B cell (primary cell): ENCODE data around the gene ANKRD10. TPM values are rescaled to one million over a fixed set of nuclear protein-coding genes. Genes with fewer than 3 reads are reported as not detected.

Source experiments
- ATAC-seq: fragments of 200-7000 bp; cut with Tn5 transposase; one replicate; pipeline ENCODE4 v1.10.0; 2021; ENCODE audit warnings: low read depth, mild to moderate bottlenecking, moderate number of reproducible peaks, moderate library complexity
- CTCF ChIA-PET: fragments of 350-600 bp; sonication (Branson Sonifier 250); formaldehyde crosslinking; loops from one replicate; lab custom pipeline; 2021; ENCODE audit warnings: antibody characterized with exemption, inconsistent platforms; lab: Charles Lee
- POLR2A ChIA-PET: fragments of 350-600 bp; sonication (Branson Sonifier 250); formaldehyde crosslinking; loops from one replicate; lab custom pipeline; 2021; ENCODE audit warnings: antibody characterized with exemption; lab: Charles Lee
- DNase-seq: peaks from one replicate; pipeline ENCODE4 v3.0.0; 2013
- H2AFZ ChIP-seq: 2 replicates; pipeline ENCODE4 v1.6.1; 2012; ENCODE audit warnings: mild to moderate bottlenecking, low read depth, low read length; ENCODE audit not compliant: insufficient read depth, poor library complexity, severe bottlenecking
- H3K27ac ChIP-seq, 2 donors: 1 replicate in 1 of 2; 2 replicates in 1 of 2; pipeline ENCODE4 v1.5.1; 2012 to 2013; ENCODE audit warnings: low read length in 2 of 2, mild to moderate bottlenecking in 2 of 2, moderate library complexity in 1 of 2
- H3K27me3 ChIP-seq, 4 experiments: fragments of 200-600 bp in 1 of 4; sonication (generic) in 1 of 4; replicated peaks in 1 of 4; 1 replicate in 2 of 4; 2 replicates in 2 of 4; pipeline versions ENCODE4 v1.6.1 to v1.7.0; 2013 to 2016; ENCODE audit warnings: low read length in 3 of 4, mild to moderate bottlenecking in 2 of 4, mixed read lengths in 1 of 4, moderate library complexity in 1 of 4; ENCODE audit not compliant: insufficient read depth in 4 of 4, control insufficient read depth in 3 of 4; ENCODE audit errors: control extremely low read depth in 1 of 4
- H3K36me3 ChIP-seq, 2 experiments: replicated peaks in 1 of 2; 1 replicate in 1 of 2; 2 replicates in 1 of 2; pipeline versions ENCODE4 v1.6.1 to v1.7.1; 2013; ENCODE audit warnings: low read length in 1 of 2; ENCODE audit not compliant: insufficient read depth in 2 of 2, control insufficient read depth in 1 of 2; ENCODE audit errors: control extremely low read depth in 1 of 2, extremely low read depth in 1 of 2
- H3K4me1 ChIP-seq, 2 donors: fragments of 200-600 bp in 1 of 2; sonication (generic) in 1 of 2; 1 replicate in 1 of 2; 2 replicates in 1 of 2; pipeline versions ENCODE4 v1.5.1 to v1.6.1; 2013 to 2017; ENCODE audit warnings: low read length in 2 of 2; ENCODE audit not compliant: control insufficient read depth in 2 of 2, insufficient read depth in 2 of 2
- H3K4me2 ChIP-seq: replicated peaks from 2 replicates; pipeline ENCODE3; 2012; ENCODE audit warnings: mild to moderate bottlenecking, low read depth, low read length; ENCODE audit not compliant: poor library complexity, severe bottlenecking
- H3K4me3 ChIP-seq, 5 experiments: fragments of 200-600 bp in 1 of 5; sonication (generic) in 1 of 5; 1 replicate in 3 of 5; 2 replicates in 2 of 5; pipeline versions ENCODE4 v1.5.1 to v1.7.0; 2011 to 2016; ENCODE audit warnings: low read length in 4 of 5, mild to moderate bottlenecking in 4 of 5, low read depth in 2 of 5, control low read depth in 1 of 5, moderate library complexity in 1 of 5; ENCODE audit not compliant: insufficient read depth in 1 of 5; ENCODE audit errors: control extremely low read depth in 1 of 5, extremely low read depth in 1 of 5
- H3K79me2 ChIP-seq: fragments of 200-600 bp; sonication (generic); one replicate; pipeline ENCODE4 v1.6.0; 2016; ENCODE audit warnings: low read length; ENCODE audit not compliant: control insufficient read depth, insufficient read depth
- H3K9ac ChIP-seq: fragments of 200-600 bp; sonication (generic); 2 replicates; pipeline ENCODE4 v1.6.1; 2017; ENCODE audit warnings: mild to moderate bottlenecking, low read length, moderate library complexity
- H3K9me3 ChIP-seq, 3 donors: one replicate each; pipeline versions ENCODE4 v1.6.1 to v1.7.1; 2013; ENCODE audit warnings: low read length in 2 of 3; ENCODE audit not compliant: control insufficient read depth in 2 of 3, insufficient read depth in 1 of 3; ENCODE audit errors: control extremely low read depth in 1 of 3
- H4K20me1 ChIP-seq: 2 replicates; pipeline ENCODE4 v1.6.0; 2012; ENCODE audit warnings: mild to moderate bottlenecking, low read length; ENCODE audit not compliant: insufficient read depth, control insufficient read depth, poor library complexity, severe bottlenecking
- H3K27ac Mint-ChIP-seq: one replicate; pipeline ENCODE4 v1.8.0; 2021; ENCODE audit warnings: mixed read lengths
- H3K27me3 Mint-ChIP-seq: one replicate; pipeline ENCODE4 v1.8.0; 2021; ENCODE audit warnings: mixed read lengths
- H3K4me1 Mint-ChIP-seq: one replicate; pipeline ENCODE4 v1.8.0; 2021; ENCODE audit warnings: mixed read lengths
- H3K4me3 Mint-ChIP-seq: one replicate; pipeline ENCODE4 v1.8.0; 2021; ENCODE audit warnings: mixed read lengths
- H3K9me3 Mint-ChIP-seq: one replicate; pipeline ENCODE4 v1.8.0; 2022; ENCODE audit warnings: mixed read lengths; ENCODE audit not compliant: insufficient read depth
- EZH2 ChIP-seq: IDR thresholded peaks from 2 replicates; pipeline ENCODE4 v1.6.1; 2012; ENCODE audit warnings: borderline replicate concordance, low read depth, mild to moderate bottlenecking, moderate library complexity, low read length; ENCODE audit not compliant: insufficient read depth, poor library complexity, severe bottlenecking
- WGBS: methylation state at CpG from one replicate; pipeline ENCODE4 v1.1.5; 2013; ENCODE audit warnings: missing lambda C conversion rate; ENCODE audit not compliant: insufficient coverage; 5-methylcytosine and 5-hydroxymethylcytosine counted together
- intact Hi-C: fragments of 100-400 bp; cut with micrococcal nuclease; formaldehyde crosslinking; loops from one replicate; pipeline ENCODE4 v1.10.0; 2022
- polyA plus RNA-seq: library from polyadenylated mRNA; depleted of rRNA; stranded (reverse); fragments of >200 nt; gene quantifications from 2 replicates; pipeline ENCODE4 v1.2.3, GENCODE V29; 2012
- total RNA-seq, 2 donors: library from RNA; stranded (reverse); fragments of 120-200 nt in 1 of 2; gene quantifications; 1 replicate in 1 of 2; 2 replicates in 1 of 2; pipeline versions ENCODE4 v1.2.3 to v1.2.4, GENCODE V29; 2013 to 2022
- TF ChIP-seq, protein P1 (sequence below): fragments of 200-600 bp; IDR thresholded peaks from one replicate; pipeline ENCODE4 v1.8.0; 2022; ENCODE audit warnings: antibody characterized with exemption, mild to moderate bottlenecking

The ANKRD10 gene
- total and polyA plus RNA-seq, 2 donors (not counting 1 experiment from before 2014, with no cell fraction given) = 142 to 256 TPM

GRCh38 chr13:110830800-110831371 lies 84.0 kb downstream of the ANKRD10 start:
- Mint-ChIP-seq H3K27ac (no peak overlapping the region), H3K4me1 (no peaks in the 10 kb centered on the region), H3K9me3 (no peaks in the 10 kb centered on the region), H3K4me3 (no peak overlapping the region), H3K27me3 (peaks cover 25% of the 10 kb centered on the region)
- H3K27me3 ChIP-seq = peaks cover 0 to 8% (median 0%) of the 10 kb centered on the region in 4 experiments
- WGBS = 76% methylated on average over 14 of the region's 16 CpGs
- H3K9me3 ChIP-seq = no peaks in the 10 kb centered on the region
- DNase-seq = no peak
- no peak for ATAC-seq
- H3K9ac ChIP-seq = no peak overlapping the region
- H2AFZ ChIP-seq = no peak overlapping the region
- no peak overlapping the region for H3K4me3 ChIP-seq
- H4K20me1 ChIP-seq = no peaks in the 10 kb centered on the region
- ChIA-PET CTCF (no interaction called here), POLR2A (no interaction called here)
- H3K4me2 ChIP-seq = no peak overlapping the region
- no peak overlapping the region for H3K27ac ChIP-seq
- no peaks in the 10 kb centered on the region for H3K79me2 ChIP-seq
- intact Hi-C loops = no loop called here
- no peaks in the 10 kb centered on the region for H3K36me3 ChIP-seq
- no peaks in the 10 kb centered on the region for H3K4me1 ChIP-seq
- no peak for TF ChIP-seq EZH2
- TF ChIP-seq, protein P1, sequence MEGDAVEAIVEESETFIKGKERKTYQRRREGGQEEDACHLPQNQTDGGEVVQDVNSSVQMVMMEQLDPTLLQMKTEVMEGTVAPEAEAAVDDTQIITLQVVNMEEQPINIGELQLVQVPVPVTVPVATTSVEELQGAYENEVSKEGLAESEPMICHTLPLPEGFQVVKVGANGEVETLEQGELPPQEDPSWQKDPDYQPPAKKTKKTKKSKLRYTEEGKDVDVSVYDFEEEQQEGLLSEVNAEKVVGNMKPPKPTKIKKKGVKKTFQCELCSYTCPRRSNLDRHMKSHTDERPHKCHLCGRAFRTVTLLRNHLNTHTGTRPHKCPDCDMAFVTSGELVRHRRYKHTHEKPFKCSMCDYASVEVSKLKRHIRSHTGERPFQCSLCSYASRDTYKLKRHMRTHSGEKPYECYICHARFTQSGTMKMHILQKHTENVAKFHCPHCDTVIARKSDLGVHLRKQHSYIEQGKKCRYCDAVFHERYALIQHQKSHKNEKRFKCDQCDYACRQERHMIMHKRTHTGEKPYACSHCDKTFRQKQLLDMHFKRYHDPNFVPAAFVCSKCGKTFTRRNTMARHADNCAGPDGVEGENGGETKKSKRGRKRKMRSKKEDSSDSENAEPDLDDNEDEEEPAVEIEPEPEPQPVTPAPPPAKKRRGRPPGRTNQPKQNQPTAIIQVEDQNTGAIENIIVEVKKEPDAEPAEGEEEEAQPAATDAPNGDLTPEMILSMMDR = no peak

DNA sequence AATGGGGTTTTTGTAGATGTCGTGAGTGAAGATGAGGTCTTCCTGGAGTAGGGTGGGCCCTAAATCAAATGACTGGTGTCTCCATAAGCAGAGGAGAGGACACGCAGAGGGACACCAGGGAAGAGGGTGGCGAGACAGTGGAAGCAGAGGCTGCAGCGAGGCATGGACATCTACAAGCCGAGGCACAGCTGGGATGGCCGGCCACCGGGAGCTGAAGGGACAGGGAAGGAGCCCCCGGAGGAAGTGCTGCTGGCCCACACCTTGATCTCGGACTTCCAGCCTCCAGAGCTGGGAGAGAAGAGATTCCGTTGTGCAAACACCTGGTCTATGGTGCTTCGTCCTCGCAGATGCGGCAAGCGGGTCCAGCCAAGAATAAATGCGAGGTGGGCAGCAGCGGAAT lies 84.5 kb downstream of the ANKRD10 start:
- H3K27ac ChIP-seq = no peak overlapping the region
- WGBS = 92% methylated on average over 15 of the region's 16 CpGs
- no peaks in the 10 kb centered on the region for H4K20me1 ChIP-seq
- H3K4me2 ChIP-seq = no peak overlapping the region
- ATAC-seq = no peak
- TF ChIP-seq, protein P1 = no peak
- TF ChIP-seq EZH2 = no peak
- Mint-ChIP-seq H3K9me3 (no peaks in the 10 kb centered on the region), H3K27ac (no peak overlapping the region), H3K4me1 (no peaks in the 10 kb centered on the region), H3K4me3 (no peak overlapping the region), H3K27me3 (peaks cover 19% of the 10 kb centered on the region)
- H2AFZ ChIP-seq = no peak overlapping the region
- intact Hi-C loops = no loop called here
- DNase-seq = no peak
- ChIA-PET POLR2A (no interaction called here), CTCF (no interaction called here)
- no peaks in the 10 kb centered on the region for H3K9me3 ChIP-seq
- no peak overlapping the region for H3K4me3 ChIP-seq
- no peaks in the 10 kb centered on the region for H3K79me2 ChIP-seq
- H3K27me3 ChIP-seq = peaks cover 0 to 8% (median 0%) of the 10 kb centered on the region in 4 experiments
- no peaks in the 10 kb centered on the region for H3K4me1 ChIP-seq
- H3K36me3 ChIP-seq = no peaks in the 10 kb centered on the region
- H3K9ac ChIP-seq = no peak overlapping the region
